Measurements from ENCODE around the gene CFAP61.

CFAP61 gene

GRCh38 chr20:20369250-20370093, 317.1 kb downstream of the CFAP61 start (continued):
- TF ChIP-seq, protein P1, sequence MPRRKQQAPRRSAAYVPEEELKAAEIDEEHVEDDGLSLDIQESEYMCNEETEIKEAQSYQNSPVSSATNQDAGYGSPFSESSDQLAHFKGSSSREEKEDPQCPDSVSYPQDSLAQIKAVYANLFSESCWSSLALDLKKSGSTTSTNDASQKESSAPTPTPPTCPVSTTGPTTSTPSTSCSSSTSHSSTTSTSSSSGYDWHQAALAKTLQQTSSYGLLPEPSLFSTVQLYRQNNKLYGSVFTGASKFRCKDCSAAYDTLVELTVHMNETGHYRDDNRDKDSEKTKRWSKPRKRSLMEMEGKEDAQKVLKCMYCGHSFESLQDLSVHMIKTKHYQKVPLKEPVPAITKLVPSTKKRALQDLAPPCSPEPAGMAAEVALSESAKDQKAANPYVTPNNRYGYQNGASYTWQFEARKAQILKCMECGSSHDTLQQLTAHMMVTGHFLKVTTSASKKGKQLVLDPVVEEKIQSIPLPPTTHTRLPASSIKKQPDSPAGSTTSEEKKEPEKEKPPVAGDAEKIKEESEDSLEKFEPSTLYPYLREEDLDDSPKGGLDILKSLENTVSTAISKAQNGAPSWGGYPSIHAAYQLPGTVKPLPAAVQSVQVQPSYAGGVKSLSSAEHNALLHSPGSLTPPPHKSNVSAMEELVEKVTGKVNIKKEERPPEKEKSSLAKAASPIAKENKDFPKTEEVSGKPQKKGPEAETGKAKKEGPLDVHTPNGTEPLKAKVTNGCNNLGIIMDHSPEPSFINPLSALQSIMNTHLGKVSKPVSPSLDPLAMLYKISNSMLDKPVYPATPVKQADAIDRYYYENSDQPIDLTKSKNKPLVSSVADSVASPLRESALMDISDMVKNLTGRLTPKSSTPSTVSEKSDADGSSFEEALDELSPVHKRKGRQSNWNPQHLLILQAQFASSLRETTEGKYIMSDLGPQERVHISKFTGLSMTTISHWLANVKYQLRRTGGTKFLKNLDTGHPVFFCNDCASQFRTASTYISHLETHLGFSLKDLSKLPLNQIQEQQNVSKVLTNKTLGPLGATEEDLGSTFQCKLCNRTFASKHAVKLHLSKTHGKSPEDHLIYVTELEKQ (tag by site-specific recombination; IDR thresholded peaks at IDR 0.05; ENCODE audit: borderline replicate concordance) = no peak
- TF ChIP-seq, protein P2, sequence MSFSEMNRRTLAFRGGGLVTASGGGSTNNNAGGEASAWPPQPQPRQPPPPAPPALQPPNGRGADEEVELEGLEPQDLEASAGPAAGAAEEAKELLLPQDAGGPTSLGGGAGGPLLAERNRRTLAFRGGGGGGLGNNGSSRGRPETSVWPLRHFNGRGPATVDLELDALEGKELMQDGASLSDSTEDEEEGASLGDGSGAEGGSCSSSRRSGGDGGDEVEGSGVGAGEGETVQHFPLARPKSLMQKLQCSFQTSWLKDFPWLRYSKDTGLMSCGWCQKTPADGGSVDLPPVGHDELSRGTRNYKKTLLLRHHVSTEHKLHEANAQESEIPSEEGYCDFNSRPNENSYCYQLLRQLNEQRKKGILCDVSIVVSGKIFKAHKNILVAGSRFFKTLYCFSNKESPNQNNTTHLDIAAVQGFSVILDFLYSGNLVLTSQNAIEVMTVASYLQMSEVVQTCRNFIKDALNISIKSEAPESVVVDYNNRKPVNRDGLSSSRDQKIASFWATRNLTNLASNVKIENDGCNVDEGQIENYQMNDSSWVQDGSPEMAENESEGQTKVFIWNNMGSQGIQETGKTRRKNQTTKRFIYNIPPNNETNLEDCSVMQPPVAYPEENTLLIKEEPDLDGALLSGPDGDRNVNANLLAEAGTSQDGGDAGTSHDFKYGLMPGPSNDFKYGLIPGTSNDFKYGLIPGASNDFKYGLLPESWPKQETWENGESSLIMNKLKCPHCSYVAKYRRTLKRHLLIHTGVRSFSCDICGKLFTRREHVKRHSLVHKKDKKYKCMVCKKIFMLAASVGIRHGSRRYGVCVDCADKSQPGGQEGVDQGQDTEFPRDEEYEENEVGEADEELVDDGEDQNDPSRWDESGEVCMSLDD (tag by site-specific recombination; IDR thresholded peaks at IDR 0.05) = peak; percentile 95
- TF ChIP-seq ZNF623 (tag by site-specific recombination; IDR thresholded peaks at IDR 0.05) (no peak), ZNF747 (tag by site-specific recombination; IDR thresholded peaks at IDR 0.05) (no peak), PRDM4 (tag by site-specific recombination; IDR thresholded peaks at IDR 0.05) (no peak), ZSCAN23 (tag by site-specific recombination; IDR thresholded peaks at IDR 0.05) (no peak), ZFP3 (tag by site-specific recombination; IDR thresholded peaks at IDR 0.05; ENCODE audit: low read depth) (no peak), ZSCAN18 (tag by site-specific recombination; IDR thresholded peaks at IDR 0.05) (no peak), ZNF768 (tag by site-specific recombination; IDR thresholded peaks at IDR 0.05) (no peak), ZNF521 (tag by site-specific recombination; IDR thresholded peaks at IDR 0.05) (no peak), ZNF146 (tag by site-specific recombination; IDR thresholded peaks at IDR 0.05) (no peak), ZNF416 (tag by site-specific recombination; IDR thresholded peaks at IDR 0.05) (no peak), KLF8 (tag by site-specific recombination; IDR thresholded peaks at IDR 0.05) (peak; percentile 23; the same call in 1 of the 2 replicates), ZNF155 (tag by site-specific recombination; IDR thresholded peaks at IDR 0.05) (no peak), ZNF48 (tag by site-specific recombination; IDR thresholded peaks at IDR 0.05) (no peak), ZXDB (tag by site-specific recombination; IDR thresholded peaks at IDR 0.05) (0 out of 2 replicates have a peak, but pooled peaks have one; percentile 28), KLF9 (tag by site-specific recombination; IDR thresholded peaks at IDR 0.05; ENCODE audit: low read depth) (peak; percentile 34; the same call in 1 of the 2 replicates), GLI2 (tag by site-specific recombination; IDR thresholded peaks at IDR 0.05; ENCODE audit: borderline replicate concordance, low read depth) (no peak), GFI1B (tag by site-specific recombination; IDR thresholded peaks at IDR 0.05) (no peak), ZNF514 (tag by site-specific recombination; IDR thresholded peaks at IDR 0.05) (no peak), OSR2 (tag by site-specific recombination; IDR thresholded peaks at IDR 0.05) (no peak), ZNF530 (tag by site-specific recombination; IDR thresholded peaks at IDR 0.05; ENCODE audit: low read depth) (no peak)
- TF ChIP-seq, protein P3, sequence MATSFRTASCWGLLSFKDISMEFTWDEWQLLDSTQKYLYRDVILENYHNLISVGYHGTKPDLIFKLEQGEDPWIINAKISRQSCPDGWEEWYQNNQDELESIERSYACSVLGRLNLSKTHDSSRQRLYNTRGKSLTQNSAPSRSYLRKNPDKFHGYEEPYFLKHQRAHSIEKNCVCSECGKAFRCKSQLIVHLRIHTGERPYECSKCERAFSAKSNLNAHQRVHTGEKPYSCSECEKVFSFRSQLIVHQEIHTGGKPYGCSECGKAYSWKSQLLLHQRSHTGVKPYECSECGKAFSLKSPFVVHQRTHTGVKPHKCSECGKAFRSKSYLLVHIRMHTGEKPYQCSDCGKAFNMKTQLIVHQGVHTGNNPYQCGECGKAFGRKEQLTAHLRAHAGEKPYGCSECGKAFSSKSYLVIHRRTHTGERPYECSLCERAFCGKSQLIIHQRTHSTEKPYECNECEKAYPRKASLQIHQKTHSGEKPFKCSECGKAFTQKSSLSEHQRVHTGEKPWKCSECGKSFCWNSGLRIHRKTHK (tag by site-specific recombination; IDR thresholded peaks at IDR 0.05) = no peak
- TF ChIP-seq, protein P4, sequence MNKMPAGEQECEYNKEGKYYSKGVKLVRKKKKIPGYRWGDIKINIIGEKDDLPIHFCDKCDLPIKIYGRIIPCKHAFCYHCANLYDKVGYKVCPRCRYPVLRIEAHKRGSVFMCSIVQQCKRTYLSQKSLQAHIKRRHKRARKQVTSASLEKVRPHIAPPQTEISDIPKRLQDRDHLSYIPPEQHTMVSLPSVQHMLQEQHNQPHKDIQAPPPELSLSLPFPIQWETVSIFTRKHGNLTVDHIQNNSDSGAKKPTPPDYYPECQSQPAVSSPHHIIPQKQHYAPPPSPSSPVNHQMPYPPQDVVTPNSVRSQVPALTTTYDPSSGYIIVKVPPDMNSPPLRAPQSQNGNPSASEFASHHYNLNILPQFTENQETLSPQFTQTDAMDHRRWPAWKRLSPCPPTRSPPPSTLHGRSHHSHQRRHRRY (tag by site-specific recombination; IDR thresholded peaks at IDR 0.05) = peak; percentile 86; the same call in 1 of the 2 replicates
